DMS79 (cell line): Measurements from ENCODE around the gene PLCB4.

Source experiments
- DNase-seq: peaks from one replicate; lab custom pipeline; 2025; lab: John Stamatoyannopoulos, UW

The PLCB4 gene

DNA sequence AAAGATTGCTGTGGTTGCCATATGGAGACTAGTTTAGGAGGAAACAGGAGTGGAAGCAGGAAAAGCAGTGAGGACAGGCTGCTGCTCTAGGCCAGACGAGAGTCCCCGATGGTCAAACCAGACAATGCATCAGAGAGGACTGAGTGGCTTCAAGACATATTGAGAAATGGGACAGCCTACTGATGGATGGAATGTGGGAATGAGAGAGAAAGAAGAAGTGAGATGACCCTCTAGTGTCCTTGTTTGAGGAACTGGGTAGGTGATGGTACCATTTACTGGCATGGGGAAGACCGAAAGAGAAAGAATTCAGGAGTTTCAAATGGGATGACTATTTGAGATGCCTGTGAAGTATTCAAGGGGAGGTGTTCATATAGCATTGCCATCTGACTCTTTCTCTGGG is 333.7 kb downstream of the PLCB4 start:
- DNase-seq: no peak

DNA sequence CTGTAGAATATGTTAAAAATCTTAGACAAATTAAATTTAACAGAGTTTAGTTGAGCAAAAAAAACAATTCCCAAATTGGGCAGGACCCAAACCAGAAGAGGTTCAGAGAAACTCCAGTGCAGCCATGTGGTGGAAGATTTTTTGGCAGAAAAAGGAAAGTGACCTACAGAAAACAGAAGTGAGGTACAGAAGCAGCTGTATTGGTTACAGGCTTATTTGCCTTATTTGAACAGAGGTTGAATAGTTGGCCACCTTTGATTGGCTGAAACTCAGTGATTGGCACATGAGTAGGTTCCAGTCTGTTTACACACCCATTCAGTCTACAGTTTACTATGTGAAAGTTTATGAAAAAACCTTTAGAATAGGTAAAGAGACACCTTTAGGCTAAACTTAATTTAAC is 334.6 kb downstream of the PLCB4 start:
- no peak for DNase-seq

DNA sequence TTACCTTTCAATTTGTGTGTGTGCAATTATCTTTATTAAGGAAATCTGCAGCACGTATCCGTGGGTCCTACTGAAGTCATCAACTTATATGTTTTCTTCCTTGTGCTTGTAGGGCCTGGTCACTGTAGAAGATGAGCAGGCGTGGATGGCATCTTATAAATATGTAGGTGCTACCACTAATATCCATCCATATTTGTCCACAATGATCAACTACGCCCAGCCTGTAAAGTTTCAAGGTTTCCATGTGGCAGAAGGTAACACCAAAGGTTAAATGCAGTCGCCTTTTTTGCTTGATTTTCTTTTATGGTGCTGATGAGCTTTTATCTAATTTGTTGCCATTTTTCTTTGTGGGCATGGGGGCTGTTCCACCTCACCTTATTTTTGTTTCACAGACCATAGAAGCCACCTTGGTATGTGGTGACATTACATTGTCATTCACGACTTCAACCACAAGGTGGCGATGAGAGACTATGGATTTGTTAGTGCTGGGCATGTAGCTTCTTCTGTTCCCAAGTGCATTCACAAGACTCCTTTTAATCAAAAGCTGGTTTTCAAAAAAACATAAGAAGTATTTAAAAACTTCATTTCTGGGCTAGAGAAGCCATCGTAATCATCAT is 339.0 kb downstream of the PLCB4 start:
- DNase-seq: peak; percentile 24

- DNase-seq: peak; percentile 81
These were observed 339.8 kb downstream of the PLCB4 start for GRCh38 chr20:9408422-9409300.

- DNase-seq: no peak
These were observed 340.5 kb downstream of the PLCB4 start for GRCh38 chr20:9409352-9409751.

DNA sequence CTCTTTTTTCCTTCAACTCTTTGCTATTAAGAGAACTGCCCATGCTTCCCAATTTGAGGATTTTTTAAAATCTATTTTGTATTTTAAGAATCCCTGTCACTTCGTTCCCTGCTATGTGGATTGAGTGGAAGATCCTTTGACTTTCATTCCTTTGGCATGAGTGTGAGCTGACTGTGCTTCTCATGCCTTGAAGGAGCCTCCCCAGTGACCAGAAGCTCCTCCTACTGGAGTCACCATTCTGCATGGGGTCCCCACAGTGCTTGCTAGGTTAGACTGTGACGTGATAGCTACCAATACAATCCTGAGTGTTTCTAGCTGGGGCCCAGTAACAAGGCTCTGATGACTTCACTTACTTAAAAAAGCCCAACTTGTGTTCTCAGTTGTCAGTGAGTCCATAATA is 341.1 kb downstream of the PLCB4 start:
- DNase-seq: no peak

DNA sequence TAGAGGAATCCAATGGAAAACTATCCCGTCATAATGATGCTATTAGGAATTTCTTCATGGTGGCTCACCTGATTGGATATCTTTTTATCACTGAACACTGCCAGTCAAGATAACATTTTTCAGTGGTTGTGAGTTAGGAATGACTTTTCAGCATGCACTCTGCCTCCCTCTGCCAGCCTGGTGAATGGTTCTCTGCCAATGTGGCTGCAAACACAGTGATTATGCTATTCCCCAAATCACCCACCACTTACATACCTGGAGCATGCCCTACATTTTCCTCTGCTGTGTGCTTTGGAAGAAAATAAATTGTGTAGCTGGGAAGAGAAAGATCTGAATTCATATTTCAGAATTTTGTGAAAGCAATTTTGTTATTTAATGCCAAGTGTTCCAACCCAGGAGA is 342.9 kb downstream of the PLCB4 start:
- DNase-seq: no peak

DNA sequence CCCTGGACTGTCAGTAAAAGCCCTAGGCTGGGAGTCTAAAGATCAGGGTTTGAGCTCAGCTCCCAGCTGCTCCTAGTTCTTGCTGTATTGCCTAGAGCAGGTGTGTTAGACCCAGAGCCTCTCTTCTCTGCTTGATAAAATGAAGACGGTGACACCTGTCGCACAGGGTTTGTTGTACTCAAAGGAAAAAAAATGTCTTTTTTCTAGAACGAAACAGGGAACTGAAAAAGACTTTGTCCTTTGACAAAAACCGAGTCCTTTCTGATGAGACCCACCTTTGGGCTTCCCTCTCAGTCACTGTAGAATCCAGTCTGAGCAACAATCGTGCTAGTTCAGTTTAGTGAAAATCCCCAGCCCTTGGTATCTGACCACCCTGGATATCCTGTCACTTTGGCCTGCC is 343.4 kb downstream of the PLCB4 start:
- no peak for DNase-seq

DNA sequence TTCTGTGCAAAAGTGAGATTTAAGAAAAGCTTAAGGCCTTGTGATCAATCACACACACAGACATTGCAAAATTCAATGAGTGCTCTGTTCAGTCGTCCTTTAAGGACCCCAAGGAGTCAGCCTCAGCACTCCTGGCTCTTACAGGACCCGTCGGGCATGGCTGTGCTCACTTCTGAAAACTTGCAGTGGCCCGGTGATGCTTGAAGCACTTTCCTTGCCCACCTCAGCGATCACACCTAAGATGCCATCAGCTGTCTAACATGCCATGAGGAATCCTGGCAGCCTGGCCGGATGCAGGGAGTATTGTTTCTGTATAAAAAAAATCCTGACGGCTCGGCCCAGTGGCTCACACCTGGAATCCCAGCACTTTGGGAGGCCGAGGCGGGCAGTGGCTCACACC is 344.1 kb downstream of the PLCB4 start:
- DNase-seq: no peak

- DNase-seq: no peak
These were observed 346.5 kb downstream of the PLCB4 start for GRCh38 chr20:9415426-9415825.

GRCh38 chr20:9416421-9416820 is 347.5 kb downstream of the PLCB4 start:
- DNase-seq: no peak

- DNase-seq: no peak
These were observed 348.8 kb downstream of the PLCB4 start for GRCh38 chr20:9417665-9418064.

GRCh38 chr20:9422321-9423057 is 353.6 kb downstream of the PLCB4 start:
- no peak for DNase-seq

- DNase-seq: no peak
These were observed 355.7 kb downstream of the PLCB4 start for GRCh38 chr20:9424551-9424950.

- no peak for DNase-seq
These were observed 358.8 kb downstream of the PLCB4 start for GRCh38 chr20:9427430-9428291.

- no peak for DNase-seq
These were observed 359.4 kb downstream of the PLCB4 start for GRCh38 chr20:9428292-9428607.

GRCh38 chr20:9439806-9440205 is 370.9 kb downstream of the PLCB4 start:
- DNase-seq: no peak

DNA sequence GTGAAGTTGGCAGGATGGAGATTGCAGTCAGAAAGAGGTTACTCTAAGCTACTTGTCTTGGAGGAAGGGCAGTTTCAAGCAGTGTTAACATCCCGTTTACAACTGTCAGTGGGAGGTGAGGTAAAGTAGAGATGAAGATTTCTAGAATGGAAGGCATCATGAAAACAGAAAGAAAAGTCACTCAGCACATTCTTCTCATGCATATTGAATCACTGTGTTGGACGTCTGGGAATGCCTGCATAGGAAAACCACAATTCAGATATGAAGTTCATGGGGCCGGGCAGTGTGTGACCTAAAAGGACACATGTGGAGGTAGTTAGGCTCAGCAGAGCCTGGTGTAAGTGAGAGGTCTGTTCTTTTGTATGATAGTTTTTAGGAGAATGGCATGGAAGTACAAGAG is 372.0 kb downstream of the PLCB4 start:
- no peak for DNase-seq

- no peak for DNase-seq
These were observed 373.1 kb downstream of the PLCB4 start for GRCh38 chr20:9441948-9442347.

DNA sequence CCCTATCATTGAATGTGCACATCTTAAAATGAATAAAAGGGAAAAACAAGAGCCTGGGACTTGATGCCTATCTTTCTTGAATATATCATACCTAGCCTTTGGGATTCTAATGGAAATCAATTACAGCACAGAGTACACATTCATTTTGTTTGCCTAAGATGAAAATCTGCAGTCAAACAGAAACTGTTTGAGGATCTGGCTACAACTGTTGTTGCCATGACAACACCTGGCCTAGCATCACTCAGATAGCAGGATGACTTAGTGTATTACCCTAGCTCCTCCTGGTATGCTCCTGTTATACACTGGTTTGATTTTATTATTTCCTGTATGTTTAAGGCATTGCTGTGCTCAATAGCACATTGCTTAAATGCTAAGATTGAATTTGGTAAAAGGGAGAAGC is 374.0 kb downstream of the PLCB4 start:
- DNase-seq: no peak

DNA sequence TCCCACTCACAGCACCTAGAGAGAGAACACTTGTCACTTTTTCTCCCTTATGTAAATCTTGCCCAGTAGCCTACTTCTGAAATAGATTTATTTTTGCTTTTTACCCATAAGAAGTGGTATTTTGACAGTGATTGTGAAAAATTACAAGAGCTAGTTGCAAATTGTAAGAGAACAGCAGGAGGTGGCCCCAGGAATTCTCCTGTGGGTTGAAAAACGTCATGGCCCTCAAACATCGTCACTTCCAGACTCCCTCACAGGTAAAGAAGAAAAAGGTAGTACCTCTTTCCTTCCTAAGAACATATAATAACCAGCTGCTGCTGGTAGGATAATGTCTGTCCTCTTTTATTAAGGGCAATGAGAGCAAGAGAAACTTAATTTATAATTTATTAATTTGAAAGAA is 376.0 kb downstream of the PLCB4 start:
- DNase-seq: no peak

GRCh38 chr20:9447182-9447581 is 378.3 kb downstream of the PLCB4 start:
- DNase-seq: no peak
